ENCODE measurements around the gene ZNF471.
A peak's percentile ranks its signal among the peaks of the same experiment; 100 is the strongest.

Gene ZNF471

DNA sequence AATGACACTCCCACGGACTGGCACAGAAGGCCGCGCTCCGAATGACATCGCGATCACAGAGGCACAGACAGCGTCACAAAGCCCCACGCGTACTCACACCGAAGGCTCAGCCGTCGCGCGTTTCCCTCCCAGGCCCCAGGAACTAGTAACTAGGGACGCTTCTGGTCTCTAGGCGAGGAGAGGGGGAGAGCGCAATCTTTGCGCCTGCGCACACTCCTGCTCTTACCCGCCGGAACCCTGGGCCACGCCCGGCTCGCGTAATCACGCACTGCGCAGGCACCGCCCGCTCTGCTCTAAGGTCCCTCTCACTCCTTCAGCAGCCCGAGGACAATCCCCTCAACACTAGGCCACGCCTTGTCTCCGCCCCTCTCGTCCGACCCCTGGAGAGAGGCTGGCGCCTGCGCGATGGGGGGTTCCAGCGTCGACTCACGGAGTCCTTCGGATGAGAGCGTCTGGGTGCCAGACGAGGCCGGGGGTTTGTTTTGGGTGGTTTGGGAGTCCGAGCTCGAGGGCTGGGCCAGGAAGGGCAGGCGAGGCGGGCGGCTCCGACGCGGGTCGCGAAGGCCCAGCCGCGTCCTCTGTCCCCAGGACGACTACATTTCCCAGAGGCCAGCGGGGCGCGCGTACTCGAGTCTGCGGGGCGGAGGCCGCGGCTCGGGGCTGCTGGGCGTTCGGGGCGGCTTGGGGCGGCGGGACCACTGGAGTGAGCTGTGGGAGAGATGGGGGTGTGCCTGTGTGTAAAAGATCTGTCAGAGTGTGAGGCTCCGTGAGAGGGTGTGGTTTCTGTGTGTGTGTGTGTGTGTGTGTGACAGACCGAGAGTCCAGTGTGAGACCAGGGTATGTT lies at the start of gene ZNF471:
ZNF471 (plus strand) TSS at position 410 of the 844 bp plus-strand sequence. CDS start 3,717 bp downstream, outside the sequence.
- TF ChIP-seq, protein P1, sequence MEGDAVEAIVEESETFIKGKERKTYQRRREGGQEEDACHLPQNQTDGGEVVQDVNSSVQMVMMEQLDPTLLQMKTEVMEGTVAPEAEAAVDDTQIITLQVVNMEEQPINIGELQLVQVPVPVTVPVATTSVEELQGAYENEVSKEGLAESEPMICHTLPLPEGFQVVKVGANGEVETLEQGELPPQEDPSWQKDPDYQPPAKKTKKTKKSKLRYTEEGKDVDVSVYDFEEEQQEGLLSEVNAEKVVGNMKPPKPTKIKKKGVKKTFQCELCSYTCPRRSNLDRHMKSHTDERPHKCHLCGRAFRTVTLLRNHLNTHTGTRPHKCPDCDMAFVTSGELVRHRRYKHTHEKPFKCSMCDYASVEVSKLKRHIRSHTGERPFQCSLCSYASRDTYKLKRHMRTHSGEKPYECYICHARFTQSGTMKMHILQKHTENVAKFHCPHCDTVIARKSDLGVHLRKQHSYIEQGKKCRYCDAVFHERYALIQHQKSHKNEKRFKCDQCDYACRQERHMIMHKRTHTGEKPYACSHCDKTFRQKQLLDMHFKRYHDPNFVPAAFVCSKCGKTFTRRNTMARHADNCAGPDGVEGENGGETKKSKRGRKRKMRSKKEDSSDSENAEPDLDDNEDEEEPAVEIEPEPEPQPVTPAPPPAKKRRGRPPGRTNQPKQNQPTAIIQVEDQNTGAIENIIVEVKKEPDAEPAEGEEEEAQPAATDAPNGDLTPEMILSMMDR (IDR thresholded peaks at IDR 0.05; ENCODE audit: borderline replicate concordance, control extremely low read depth, extremely low read depth, insufficient read depth, missing control alignments), result no peak
- DNase-seq (ENCODE audit: low spot score), result peak; percentile 49
- in situ Hi-C loops (cut with MboI; ENCODE audit: low sequenced_read_pairs, unreplicated experiment), result no loop called here

DNA sequence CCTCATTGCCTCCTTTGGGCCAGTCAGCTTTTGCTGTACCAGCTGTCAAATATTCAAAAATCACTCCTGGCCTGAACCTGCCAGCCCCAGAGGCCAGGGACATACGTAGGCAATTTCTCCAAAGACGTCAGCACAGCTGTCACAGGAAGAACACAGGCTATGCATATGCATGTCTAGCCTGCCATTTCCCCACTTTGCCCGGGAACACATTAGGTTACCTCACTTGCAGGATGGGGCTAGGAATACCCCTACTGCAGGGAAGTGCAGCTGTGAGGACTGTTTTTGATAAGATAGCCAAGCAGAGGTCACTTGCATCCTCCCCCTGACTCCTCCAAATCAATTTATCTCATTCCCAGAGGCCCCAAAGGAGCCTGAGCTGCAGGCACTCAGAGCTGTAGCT lies 33.3 kb upstream of the ZNF471 start:
- TF ChIP-seq, protein P1 (IDR thresholded peaks at IDR 0.05; ENCODE audit: borderline replicate concordance, control extremely low read depth, extremely low read depth, insufficient read depth, missing control alignments), result no peak
- in situ Hi-C loops (cut with MboI; ENCODE audit: low sequenced_read_pairs, unreplicated experiment), result no loop called here
- no peak for DNase-seq (ENCODE audit: low spot score)

DNA sequence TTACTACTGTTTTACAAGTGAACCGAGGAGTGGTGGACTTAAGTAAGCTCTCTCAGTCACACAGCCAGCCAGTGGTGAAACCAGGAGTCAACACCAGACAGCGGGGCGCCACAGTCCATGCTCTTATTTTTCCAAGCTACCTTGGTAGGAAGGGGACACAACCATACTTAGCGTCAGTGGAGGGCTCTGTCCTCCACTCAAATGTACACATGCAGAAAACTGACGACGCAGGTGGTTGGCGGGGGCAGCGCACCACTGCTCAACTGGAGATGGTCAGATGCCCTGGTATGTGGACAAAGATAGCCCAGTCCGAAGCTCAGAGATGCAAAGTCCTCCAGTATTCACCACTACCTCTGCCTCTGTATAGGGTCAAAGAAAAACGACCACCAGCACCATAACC lies 31.6 kb upstream of the ZNF471 start:
- in situ Hi-C loops (cut with MboI; ENCODE audit: low sequenced_read_pairs, unreplicated experiment), result no loop called here

DNA sequence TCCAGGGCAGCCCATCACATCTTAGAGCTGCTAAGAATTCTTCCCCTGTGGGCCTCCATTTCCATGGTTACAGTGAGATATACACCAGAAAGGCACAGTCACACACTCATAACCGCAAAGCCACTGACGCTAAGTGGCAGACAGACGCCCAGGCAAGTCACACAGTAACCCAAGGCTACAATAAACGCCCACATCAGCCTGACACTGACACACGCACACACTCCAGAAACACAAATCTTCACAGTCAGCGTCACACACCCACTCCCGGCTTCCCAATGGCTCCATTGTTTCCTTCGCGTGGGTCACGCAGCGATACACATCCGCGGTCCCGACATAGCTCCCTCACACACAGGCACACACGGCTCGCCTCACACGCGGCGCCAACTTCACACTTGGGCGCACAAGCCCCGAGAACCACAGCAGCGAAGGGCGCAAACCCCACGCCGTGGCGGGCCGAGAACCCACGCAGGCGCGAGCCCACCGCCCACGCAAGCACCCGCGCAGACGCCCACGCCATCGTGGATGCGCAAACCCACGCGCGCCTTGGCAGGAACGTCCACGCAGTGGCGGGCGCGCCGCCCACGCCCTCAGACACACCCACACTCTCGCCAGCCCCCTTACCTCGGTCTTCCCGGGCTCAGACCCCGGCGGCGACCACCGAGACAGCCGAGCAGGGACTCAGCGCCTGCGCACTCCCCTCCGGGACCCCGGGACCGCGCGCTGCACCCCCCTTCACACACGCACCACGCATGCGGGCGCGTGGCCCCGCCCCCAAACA lies 30.8 kb upstream of the ZNF471 start, which contains the start of gene ZNF667:
ZNF667 (minus strand) TSS at position 695 of the 778 bp plus-strand sequence. CDS start 14,975 bp downstream, outside the sequence.
- DNase-seq (ENCODE audit: low spot score), result no peak
- in situ Hi-C loops (cut with MboI; ENCODE audit: low sequenced_read_pairs, unreplicated experiment), result no loop called here
- TF ChIP-seq, protein P1 (IDR thresholded peaks at IDR 0.05; ENCODE audit: borderline replicate concordance, control extremely low read depth, extremely low read depth, insufficient read depth, missing control alignments), result no peak

More for the DNA sequence above, 31.6 kb upstream of the ZNF471 start:
- TF ChIP-seq, protein P1 (IDR thresholded peaks at IDR 0.05; ENCODE audit: borderline replicate concordance, control extremely low read depth, extremely low read depth, insufficient read depth, missing control alignments), result no peak
- no peak for DNase-seq (ENCODE audit: low spot score)

DNA sequence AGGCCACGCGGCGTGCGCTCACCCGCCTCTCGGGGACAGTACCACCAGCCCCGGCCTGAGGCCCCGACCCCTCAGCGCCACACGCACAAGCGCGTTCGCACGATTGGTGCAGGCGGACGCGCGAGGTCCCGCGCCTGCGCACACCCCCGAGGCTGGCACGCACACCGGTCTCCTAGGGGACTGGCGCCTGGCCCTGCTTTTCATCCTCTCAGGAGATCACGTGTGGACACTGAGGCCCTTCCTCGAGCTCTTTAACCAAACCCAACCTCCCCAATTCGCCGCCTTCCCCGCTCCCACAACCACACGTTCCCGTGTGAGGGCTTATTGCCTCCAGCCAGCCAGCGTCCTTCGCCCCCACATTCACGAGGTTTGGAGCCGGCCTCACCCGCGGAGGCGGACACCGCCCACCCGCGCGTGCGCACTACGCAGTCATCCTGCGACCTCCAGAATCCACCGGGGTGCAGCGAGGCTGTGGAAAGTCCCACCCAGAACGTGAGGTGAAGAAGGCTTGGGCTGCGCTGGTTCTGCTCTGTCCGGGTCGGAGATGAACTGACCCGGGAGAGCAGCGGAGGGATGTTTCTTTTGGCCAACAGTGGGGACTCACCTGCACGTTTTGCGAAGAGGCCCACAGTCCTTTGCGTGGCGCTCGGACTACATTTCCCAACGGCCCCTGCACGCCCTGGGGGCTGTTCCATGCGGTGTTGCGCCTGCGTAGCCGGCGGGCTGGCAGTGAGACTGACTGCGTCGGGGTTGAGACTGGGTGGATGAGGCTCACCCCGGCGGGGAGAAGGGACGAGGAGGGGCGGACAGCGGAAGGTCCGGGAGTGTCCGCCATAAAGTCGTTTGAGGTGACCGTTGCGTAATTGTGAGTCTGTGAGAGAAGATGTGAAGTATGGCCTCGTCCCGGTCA lies 30.0 kb upstream of the ZNF471 start:
- DNase-seq (ENCODE audit: low spot score), result peak; percentile 32
- TF ChIP-seq, protein P1 (IDR thresholded peaks at IDR 0.05; ENCODE audit: borderline replicate concordance, control extremely low read depth, extremely low read depth, insufficient read depth, missing control alignments), result no peak
- in situ Hi-C loops (cut with MboI; ENCODE audit: low sequenced_read_pairs, unreplicated experiment), result no loop called here

DNA sequence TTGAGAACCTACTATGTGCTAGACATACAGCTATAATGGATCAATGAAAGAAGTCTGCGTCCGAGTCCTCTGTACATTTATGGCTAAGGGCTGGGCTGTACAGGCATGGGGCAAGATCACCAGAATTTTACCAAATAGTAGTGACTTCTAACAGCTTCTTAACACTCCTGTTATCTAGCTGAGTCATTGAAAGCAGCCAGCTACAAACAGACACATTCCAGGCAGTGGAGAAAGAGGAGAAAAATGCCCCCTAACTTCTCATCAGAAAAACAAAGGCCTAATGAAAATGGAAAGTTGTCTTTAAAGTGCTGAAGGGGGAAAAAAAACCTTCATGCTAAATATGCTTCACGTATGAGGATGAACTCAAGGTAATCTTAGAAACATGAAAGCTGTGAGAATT lies 16.3 kb upstream of the ZNF471 start:
- no peak for DNase-seq (ENCODE audit: low spot score)
- TF ChIP-seq, protein P1 (IDR thresholded peaks at IDR 0.05; ENCODE audit: borderline replicate concordance, control extremely low read depth, extremely low read depth, insufficient read depth, missing control alignments), result no peak
- in situ Hi-C loops (cut with MboI; ENCODE audit: low sequenced_read_pairs, unreplicated experiment), result no loop called here
